T-helper 1 cell (primary cell): ENCODE data around the gene RHOU.
A peak's percentile ranks its signal among the peaks of the same experiment; 100 is the strongest.
"Not testable (repeated sequence)": the region's sequence is repeated elsewhere in the genome, so short reads cannot be mapped to it uniquely, and the experiment has no call there.

Experiments
- DNase-seq, 5 donors: peaks; one replicate each; pipeline ENCODE4 v3.0.0-alpha.2; 2012 to 2020

RHOU gene

GRCh38 chr1:228760979-228761378 lies 25.7 kb downstream of the RHOU start:
- no peak for DNase-seq

- DNase-seq, result no peak
Observed at GRCh38 chr1:228763561-228763960, 28.3 kb downstream of the RHOU start.

GRCh38 chr1:228765168-228765946 lies 30.1 kb downstream of the RHOU start:
- DNase-seq, result peak in 1 of 5 donors; percentile 73

- no peak for DNase-seq
Observed at GRCh38 chr1:228766788-228767187, 31.5 kb downstream of the RHOU start.

- DNase-seq, result no peak
Observed at GRCh38 chr1:228767636-228768354, 32.5 kb downstream of the RHOU start.

- no peak for DNase-seq
Observed at GRCh38 chr1:228768355-228769000, 33.2 kb downstream of the RHOU start.

GRCh38 chr1:228770779-228771223 lies 35.5 kb downstream of the RHOU start:
- no peak for DNase-seq

- no peak for DNase-seq
Observed at GRCh38 chr1:228772516-228773212, 37.4 kb downstream of the RHOU start.

GRCh38 chr1:228775946-228776345 lies 40.7 kb downstream of the RHOU start:
- DNase-seq, result not testable (repeated sequence)

GRCh38 chr1:228776449-228776848 lies 41.2 kb downstream of the RHOU start:
- DNase-seq, result no peak

- DNase-seq, result no peak
Observed at GRCh38 chr1:228777236-228777635, 42.0 kb downstream of the RHOU start.

- no peak for DNase-seq
Observed at GRCh38 chr1:228778026-228778425, 42.7 kb downstream of the RHOU start.

GRCh38 chr1:228778466-228778865 lies 43.2 kb downstream of the RHOU start:
- DNase-seq, result no peak

- no peak for DNase-seq
Observed at GRCh38 chr1:228778961-228779360, 43.7 kb downstream of the RHOU start.

- no peak for DNase-seq
Observed at GRCh38 chr1:228781161-228781808, 46.0 kb downstream of the RHOU start.

GRCh38 chr1:228781809-228782661 lies 46.8 kb downstream of the RHOU start:
- no peak for DNase-seq

GRCh38 chr1:228782662-228783417 lies 47.6 kb downstream of the RHOU start:
- no peak for DNase-seq

- DNase-seq, result no peak
Observed at GRCh38 chr1:228783418-228784040, 48.2 kb downstream of the RHOU start.

- DNase-seq, result no peak
Observed at GRCh38 chr1:228784181-228784580, 48.9 kb downstream of the RHOU start.
